Keratinocyte (primary cell): Measurements from ENCODE around the gene SFRP5.

ENCODE experiments used
- CTCF ChIP-seq, 3 experiments: IDR thresholded peaks in 1 of 3; conservative IDR thresholded peaks in 1 of 3; optimal IDR thresholded peaks in 1 of 3; 2 replicates in 2 of 3; 3 replicates in 1 of 3; pipeline versions ENCODE3 to v1.5.1; 2011; ENCODE audit warnings: low read length in 3 of 3, mild to moderate bottlenecking in 3 of 3, moderate library complexity in 2 of 3, control low read depth in 1 of 3, inconsistent platforms in 1 of 3; ENCODE audit not compliant: insufficient read depth in 2 of 3; ENCODE audit errors: extremely low read depth in 1 of 3
- EZH2 ChIP-seq: IDR thresholded peaks from one replicate; pipeline ENCODE4 v1.6.1; 2012; ENCODE audit warnings: inconsistent platforms, mild to moderate bottlenecking, low read length, moderate library complexity

- no peak for TF ChIP-seq CTCF (optimal IDR thresholded peaks at IDR 0.05 in 1 of 3, IDR thresholded peaks at IDR 0.05 in 1 of 3, conservative IDR thresholded peaks at IDR 0.05 in 1 of 3; ENCODE audit: extremely low read depth in 1 of 3, insufficient read depth in 2 of 3, low read length in 3 of 3)
- TF ChIP-seq EZH2 = no peak
These were observed 45.1 kb downstream of the SFRP5 start for GRCh38 chr10:97726636-97727178.
